Cerebellar nuclear complex (tissue), 1 donor: ENCODE data around the gene MEGF9.

Experiments
- DNase-seq, 2 experiments: peaks; one replicate each; lab custom pipeline; 2025; lab: John Stamatoyannopoulos, UW

The MEGF9 gene

GRCh38 chr9:120622790-120623189 lies 91.5 kb downstream of the MEGF9 start:
- no peak for DNase-seq

GRCh38 chr9:120621941-120622340 lies 92.3 kb downstream of the MEGF9 start:
- DNase-seq: no peak

GRCh38 chr9:120619751-120620655 lies 94.3 kb downstream of the MEGF9 start:
- DNase-seq: peak in 1 of 2 experiments; percentile 6

- no peak for DNase-seq
These were observed 97.0 kb downstream of the MEGF9 start for GRCh38 chr9:120616966-120617935.

- no peak for DNase-seq
These were observed 102.1 kb downstream of the MEGF9 start for GRCh38 chr9:120612218-120612617.

- DNase-seq: no peak
These were observed 102.6 kb downstream of the MEGF9 start for GRCh38 chr9:120611690-120612068.

GRCh38 chr9:120610975-120611689 lies 103.1 kb downstream of the MEGF9 start:
- no peak for DNase-seq

- no peak for DNase-seq
These were observed 104.6 kb downstream of the MEGF9 start for GRCh38 chr9:120609636-120610035.

GRCh38 chr9:120608421-120608820 lies 105.8 kb downstream of the MEGF9 start:
- DNase-seq: no peak

- DNase-seq: no peak
These were observed 110.7 kb downstream of the MEGF9 start for GRCh38 chr9:120603591-120603990.

GRCh38 chr9:120603010-120603409 lies 111.3 kb downstream of the MEGF9 start:
- no peak for DNase-seq

GRCh38 chr9:120593955-120594277 lies 120.4 kb downstream of the MEGF9 start:
- DNase-seq: no peak

GRCh38 chr9:120593250-120593954 lies 120.9 kb downstream of the MEGF9 start:
- DNase-seq: no peak

- no peak for DNase-seq
These were observed 122.1 kb downstream of the MEGF9 start for GRCh38 chr9:120592210-120592609.

- no peak for DNase-seq
These were observed 126.9 kb downstream of the MEGF9 start for GRCh38 chr9:120587328-120587727.

- DNase-seq: no peak
These were observed 130.3 kb downstream of the MEGF9 start for GRCh38 chr9:120583958-120584369.

GRCh38 chr9:120580051-120580896 lies 134.0 kb downstream of the MEGF9 start, which contains the start of gene CDK5RAP2:
Gene CDK5RAP2 (minus strand): TSS chr9:120580167. CDS start chr9:120579978, 189 bp downstream.
- DNase-seq: peak; percentile 60 to 92

GRCh38 chr9:120579139-120580050 lies 134.9 kb downstream of the MEGF9 start:
- no peak for DNase-seq

- no peak for DNase-seq
These were observed 139.8 kb downstream of the MEGF9 start for GRCh38 chr9:120574473-120574872.
